Measurements from ENCODE around the gene TMEM232.
"Not testable (repeated sequence)": the region's sequence is repeated elsewhere in the genome, so short reads cannot be mapped to it uniquely, and the experiment has no call there.

TMEM232 gene

GRCh38 chr5:110738812-110739651, 12.6 kb upstream of the TMEM232 start, which contains the start of gene SLC25A46:
TSS of gene SLC25A46 (plus strand) at chr5:110739007. CDS start at chr5:110739120, 113 bp downstream.
- H3K9me3 ChIP-seq (ENCODE audit: control insufficient read depth in 2 of 2, low read length in 2 of 2) = no peaks in the 10 kb centered on the region
- H3K4me3 ChIP-seq (ENCODE audit: low read length in 2 of 2) = peak within 1 kb of the TSS; percentile 97 to 100
- H3K27ac ChIP-seq (ENCODE audit: low read length) = peak within 1 kb of the TSS; percentile 72
- H3K9ac ChIP-seq (ENCODE audit: low read length in 2 of 2) = peak within 1 kb of the TSS; percentile 83 to 89
- H3K36me3 ChIP-seq (ENCODE audit: control insufficient read depth in 2 of 2, insufficient read depth in 2 of 2, low read length in 2 of 2) = no peaks in the 10 kb centered on the region
- no peaks in the 10 kb centered on the region for H3K27me3 ChIP-seq (ENCODE audit: control insufficient read depth in 1 of 2, insufficient read depth in 2 of 2, low read length in 2 of 2)
- H3K4me1 ChIP-seq (ENCODE audit: control insufficient read depth, insufficient read depth, low read length) = no peaks in the 10 kb centered on the region

- peak overlapping the region; percentile 97 to 100 for H3K4me3 ChIP-seq (ENCODE audit: low read length in 2 of 2)
- no peaks in the 10 kb centered on the region for H3K4me1 ChIP-seq (ENCODE audit: control insufficient read depth, insufficient read depth, low read length)
- H3K27me3 ChIP-seq (ENCODE audit: control insufficient read depth in 1 of 2, insufficient read depth in 2 of 2, low read length in 2 of 2) = no peaks in the 10 kb centered on the region
- H3K9ac ChIP-seq (ENCODE audit: low read length in 2 of 2) = peak overlapping the region; percentile 83 to 89
- no peaks in the 10 kb centered on the region for H3K9me3 ChIP-seq (ENCODE audit: control insufficient read depth in 2 of 2, low read length in 2 of 2)
- peak overlapping the region; percentile 72 for H3K27ac ChIP-seq (ENCODE audit: low read length)
- H3K36me3 ChIP-seq (ENCODE audit: control insufficient read depth in 2 of 2, insufficient read depth in 2 of 2, low read length in 2 of 2) = no peaks in the 10 kb centered on the region
These were observed 12.0 kb upstream of the TMEM232 start for GRCh38 chr5:110738503-110738811.

DNA sequence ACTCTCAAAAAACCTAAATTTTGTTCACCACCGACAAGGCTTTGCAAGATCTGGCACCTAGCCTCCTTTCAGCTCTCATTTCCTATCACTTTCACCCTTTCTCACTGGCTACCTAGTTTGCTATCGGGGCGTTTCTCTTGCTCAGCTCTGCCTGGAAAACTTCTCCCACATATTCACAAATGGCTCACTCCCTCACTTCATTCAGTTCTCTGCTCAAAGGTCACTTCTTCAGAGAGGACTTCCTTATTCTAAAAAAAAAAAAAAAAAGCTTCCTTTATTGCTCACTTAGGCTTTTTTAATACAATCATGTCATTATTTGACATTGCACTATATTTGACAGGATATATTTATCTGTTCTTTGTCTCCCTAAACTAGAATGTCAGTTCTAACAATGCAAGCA, 10.3 kb upstream of the TMEM232 start:
- H3K4me3 ChIP-seq (ENCODE audit: low read length in 2 of 2) = no peak overlapping the region
- no peaks in the 10 kb centered on the region for H3K9me3 ChIP-seq (ENCODE audit: control insufficient read depth in 2 of 2, low read length in 2 of 2)
- H3K36me3 ChIP-seq (ENCODE audit: control insufficient read depth in 2 of 2, insufficient read depth in 2 of 2, low read length in 2 of 2) = no peaks in the 10 kb centered on the region
- H3K4me1 ChIP-seq (ENCODE audit: control insufficient read depth, insufficient read depth, low read length) = no peaks in the 10 kb centered on the region
- H3K27ac ChIP-seq (ENCODE audit: low read length) = no peak overlapping the region
- H3K27me3 ChIP-seq (ENCODE audit: control insufficient read depth in 1 of 2, insufficient read depth in 2 of 2, low read length in 2 of 2) = no peaks in the 10 kb centered on the region
- H3K9ac ChIP-seq (ENCODE audit: low read length in 2 of 2) = no peak overlapping the region

DNA sequence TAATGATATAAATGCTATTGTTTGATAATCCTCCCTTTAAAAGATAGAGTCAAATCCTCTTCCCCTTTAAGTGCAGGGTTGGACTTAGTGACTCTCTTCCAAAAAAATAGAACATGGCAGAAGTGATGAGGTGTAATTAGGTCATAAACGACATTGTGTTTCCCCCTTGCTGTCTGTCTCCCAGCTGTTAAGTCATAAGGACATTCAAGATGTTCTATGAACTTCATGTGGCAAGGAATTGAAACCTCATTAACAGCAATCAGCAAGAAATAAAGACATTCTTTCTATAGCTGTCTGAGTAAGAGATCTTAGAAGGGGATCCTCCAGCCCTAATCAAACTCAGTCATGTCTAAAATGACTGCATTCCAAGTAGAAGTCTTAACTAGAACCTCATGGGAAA, 9.1 kb upstream of the TMEM232 start:
- no peaks in the 10 kb centered on the region for H3K4me1 ChIP-seq (ENCODE audit: control insufficient read depth, insufficient read depth, low read length)
- no peak overlapping the region for H3K27ac ChIP-seq (ENCODE audit: low read length)
- no peak overlapping the region for H3K9ac ChIP-seq (ENCODE audit: low read length in 2 of 2)
- H3K9me3 ChIP-seq (ENCODE audit: control insufficient read depth in 2 of 2, low read length in 2 of 2) = no peaks in the 10 kb centered on the region
- H3K4me3 ChIP-seq (ENCODE audit: low read length in 2 of 2) = no peak overlapping the region
- H3K36me3 ChIP-seq (ENCODE audit: control insufficient read depth in 2 of 2, insufficient read depth in 2 of 2, low read length in 2 of 2) = no peaks in the 10 kb centered on the region
- H3K27me3 ChIP-seq (ENCODE audit: control insufficient read depth in 1 of 2, insufficient read depth in 2 of 2, low read length in 2 of 2) = no peaks in the 10 kb centered on the region

DNA sequence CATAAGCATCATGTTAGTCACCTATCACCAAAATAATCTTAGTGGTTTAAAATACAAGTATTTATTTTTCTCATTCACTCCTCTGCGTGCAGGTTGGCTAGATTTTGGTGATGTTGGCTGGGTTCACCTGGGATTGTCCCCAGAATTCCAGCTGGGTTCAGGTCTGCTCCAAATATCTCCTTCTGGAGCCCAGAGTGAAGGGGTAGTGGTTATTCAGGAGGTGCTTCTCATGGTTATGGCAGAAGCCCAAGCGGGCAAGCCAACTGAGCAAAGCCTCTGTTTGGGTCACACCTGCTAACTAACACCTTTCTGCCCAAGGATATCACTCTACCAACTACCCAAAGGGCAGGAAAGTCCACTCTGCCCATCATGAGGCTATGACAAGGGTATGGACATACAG, 7.6 kb upstream of the TMEM232 start:
- Histone ChIP-seq H3K4me3 (ENCODE audit: low read length in 2 of 2) (no peak overlapping the region), H3K27me3 (ENCODE audit: control insufficient read depth in 1 of 2, insufficient read depth in 2 of 2, low read length in 2 of 2) (no peaks in the 10 kb centered on the region), H3K27ac (ENCODE audit: low read length) (no peak overlapping the region), H3K4me1 (ENCODE audit: control insufficient read depth, insufficient read depth, low read length) (no peaks in the 10 kb centered on the region), H3K9ac (ENCODE audit: low read length in 2 of 2) (no peak overlapping the region), H3K36me3 (ENCODE audit: control insufficient read depth in 2 of 2, insufficient read depth in 2 of 2, low read length in 2 of 2) (no peaks in the 10 kb centered on the region), H3K9me3 (ENCODE audit: control insufficient read depth in 2 of 2, low read length in 2 of 2) (no peaks in the 10 kb centered on the region)

DNA sequence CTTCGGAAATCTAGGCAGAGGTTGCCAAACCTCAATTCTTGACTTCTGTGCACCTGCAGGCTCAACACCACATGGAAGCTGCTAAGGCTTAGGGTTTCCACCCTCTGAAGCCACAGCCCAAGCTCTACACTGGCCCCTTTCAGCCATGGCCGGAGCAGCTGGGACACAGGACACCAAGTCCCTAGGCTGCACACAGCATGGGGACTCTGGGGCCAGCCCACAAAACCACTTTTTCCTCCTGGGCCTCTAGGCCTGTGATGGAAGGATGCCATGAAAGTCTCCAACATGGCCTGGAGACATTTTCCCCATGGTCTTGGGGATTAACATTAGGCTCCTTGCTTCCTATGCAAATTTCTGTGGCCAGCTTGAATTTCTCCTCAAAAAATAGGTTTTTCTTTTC, 5.0 kb upstream of the TMEM232 start:
- H3K9me3 ChIP-seq (ENCODE audit: control insufficient read depth in 2 of 2, low read length in 2 of 2); H3K36me3 ChIP-seq (ENCODE audit: control insufficient read depth in 2 of 2, insufficient read depth in 2 of 2, low read length in 2 of 2); H3K9ac ChIP-seq (ENCODE audit: low read length in 2 of 2); H3K4me3 ChIP-seq (ENCODE audit: low read length in 2 of 2); H3K27me3 ChIP-seq (ENCODE audit: control insufficient read depth in 1 of 2, insufficient read depth in 2 of 2, low read length in 2 of 2); H3K27ac ChIP-seq (ENCODE audit: low read length); H3K4me1 ChIP-seq (ENCODE audit: control insufficient read depth, insufficient read depth, low read length): not testable (repeated sequence)

- H3K27me3 ChIP-seq (ENCODE audit: control insufficient read depth in 1 of 2, insufficient read depth in 2 of 2, low read length in 2 of 2) = no peaks in the 10 kb centered on the region
- peak overlapping the region in 1 of 2 donors; percentile 54 for H3K9ac ChIP-seq (ENCODE audit: low read length in 2 of 2)
These were observed 499 bp upstream of the TMEM232 start for GRCh38 chr5:110727025-110727314.

DNA sequence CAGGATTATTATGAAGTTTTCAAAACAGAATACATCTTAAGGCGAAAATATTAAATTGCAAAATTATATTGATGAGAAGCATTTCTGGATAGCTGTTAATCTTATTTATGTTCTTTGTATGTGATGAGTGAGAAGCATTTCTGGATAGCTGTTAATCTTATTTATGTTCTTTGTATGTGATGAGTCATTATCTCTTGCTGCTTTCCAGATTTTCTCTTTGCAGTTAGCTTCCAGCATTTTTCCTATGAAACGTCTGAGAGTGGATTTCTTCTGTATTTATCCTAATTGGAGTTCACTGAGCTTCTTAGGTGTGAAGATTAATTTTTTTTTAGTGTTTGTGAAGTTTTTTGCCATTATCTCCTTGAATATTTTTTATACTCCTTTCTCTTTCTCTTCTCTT, 8.2 kb downstream of the TMEM232 start:
- H3K4me3 ChIP-seq (ENCODE audit: low read length in 2 of 2) = no peak overlapping the region
- H3K9me3 ChIP-seq (ENCODE audit: control insufficient read depth in 2 of 2, low read length in 2 of 2) = no peaks in the 10 kb centered on the region
- no peaks in the 10 kb centered on the region for H3K4me1 ChIP-seq (ENCODE audit: control insufficient read depth, insufficient read depth, low read length)
- H3K9ac ChIP-seq (ENCODE audit: low read length in 2 of 2) = no peak overlapping the region
- no peaks in the 10 kb centered on the region for H3K36me3 ChIP-seq (ENCODE audit: control insufficient read depth in 2 of 2, insufficient read depth in 2 of 2, low read length in 2 of 2)
- H3K27me3 ChIP-seq (ENCODE audit: control insufficient read depth in 1 of 2, insufficient read depth in 2 of 2, low read length in 2 of 2) = no peaks in the 10 kb centered on the region
- no peak overlapping the region for H3K27ac ChIP-seq (ENCODE audit: low read length)

More at GRCh38 chr5:110727025-110727314, 499 bp upstream of the TMEM232 start:
- no peaks in the 10 kb centered on the region for H3K4me1 ChIP-seq (ENCODE audit: control insufficient read depth, insufficient read depth, low read length)
- H3K27ac ChIP-seq (ENCODE audit: low read length) = no peak overlapping the region
- H3K4me3 ChIP-seq (ENCODE audit: low read length in 2 of 2) = peak overlapping the region; percentile 73 to 92
- H3K36me3 ChIP-seq (ENCODE audit: control insufficient read depth in 2 of 2, insufficient read depth in 2 of 2, low read length in 2 of 2) = no peaks in the 10 kb centered on the region
- H3K9me3 ChIP-seq (ENCODE audit: control insufficient read depth in 2 of 2, low read length in 2 of 2) = no peaks in the 10 kb centered on the region

DNA sequence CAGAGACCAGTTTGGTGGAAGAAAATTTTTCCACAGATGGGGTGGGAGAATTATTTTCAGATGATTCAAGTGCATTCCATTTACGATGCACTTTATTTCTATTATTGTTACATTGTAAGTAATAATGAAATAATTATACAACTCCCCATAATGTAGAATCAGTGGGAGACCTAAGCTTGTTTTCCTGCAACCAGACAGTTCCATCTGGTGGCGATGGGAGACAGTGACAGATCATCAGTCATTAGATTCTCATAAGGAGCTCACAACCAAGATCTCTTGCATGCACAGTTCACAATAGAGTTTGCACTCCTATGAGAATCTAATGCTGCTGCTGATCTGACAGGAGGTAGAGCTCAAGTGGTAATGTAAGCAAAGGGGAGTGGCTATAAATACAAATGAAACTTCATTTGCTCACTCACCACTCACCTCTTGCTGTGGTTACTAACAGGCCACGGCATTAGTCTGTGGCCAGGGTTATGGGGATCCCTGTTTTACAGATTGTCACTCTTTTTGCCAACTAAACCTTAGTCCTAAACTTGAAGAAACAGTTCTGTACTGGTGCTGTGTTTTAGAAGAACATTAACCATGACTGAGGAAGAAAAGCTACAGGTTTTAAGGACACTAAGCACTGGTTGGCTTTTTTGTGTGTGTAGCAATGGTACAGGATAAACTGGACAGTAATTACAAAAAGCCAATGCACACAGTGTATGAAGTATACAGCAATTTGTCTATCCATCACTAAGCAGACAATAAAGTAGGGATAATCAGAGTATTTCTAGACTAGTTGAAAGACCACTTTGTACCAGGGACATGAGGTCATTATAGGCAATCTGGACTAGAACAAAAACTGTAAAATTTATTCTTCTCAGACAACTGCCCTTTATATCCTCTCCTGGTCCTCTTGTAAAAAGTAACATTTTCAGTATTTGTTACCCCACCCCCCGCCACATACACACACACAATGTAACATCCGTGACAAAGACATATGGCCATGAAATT, 9.9 kb downstream of the TMEM232 start:
- no peaks in the 10 kb centered on the region for H3K9me3 ChIP-seq (ENCODE audit: control insufficient read depth in 2 of 2, low read length in 2 of 2)
- H3K27ac ChIP-seq (ENCODE audit: low read length) = no peak overlapping the region
- no peaks in the 10 kb centered on the region for H3K4me1 ChIP-seq (ENCODE audit: control insufficient read depth, insufficient read depth, low read length)

GRCh38 chr5:110707260-110707844, 19.1 kb downstream of the TMEM232 start:
- Histone ChIP-seq H3K4me3 (ENCODE audit: low read length in 2 of 2) (no peak overlapping the region), H3K36me3 (ENCODE audit: control insufficient read depth in 2 of 2, insufficient read depth in 2 of 2, low read length in 2 of 2) (no peaks in the 10 kb centered on the region), H3K27me3 (ENCODE audit: control insufficient read depth in 1 of 2, insufficient read depth in 2 of 2, low read length in 2 of 2) (no peaks in the 10 kb centered on the region), H3K9me3 (ENCODE audit: control insufficient read depth in 2 of 2, low read length in 2 of 2) (no peaks in the 10 kb centered on the region), H3K27ac (ENCODE audit: low read length) (no peak overlapping the region), H3K4me1 (ENCODE audit: control insufficient read depth, insufficient read depth, low read length) (no peaks in the 10 kb centered on the region), H3K9ac (ENCODE audit: low read length in 2 of 2) (no peak overlapping the region)

More for the DNA sequence above, 9.9 kb downstream of the TMEM232 start:
- H3K27me3 ChIP-seq (ENCODE audit: control insufficient read depth in 1 of 2, insufficient read depth in 2 of 2, low read length in 2 of 2) = no peaks in the 10 kb centered on the region
- H3K9ac ChIP-seq (ENCODE audit: low read length in 2 of 2) = no peak overlapping the region
- H3K4me3 ChIP-seq (ENCODE audit: low read length in 2 of 2) = no peak overlapping the region
- no peaks in the 10 kb centered on the region for H3K36me3 ChIP-seq (ENCODE audit: control insufficient read depth in 2 of 2, insufficient read depth in 2 of 2, low read length in 2 of 2)

Data from stomach smooth muscle (tissue), 2 donors.